Endothelial cell of umbilical vein (primary cell): ENCODE data around the gene SERPINB6. TPM values are rescaled to one million over a fixed set of nuclear protein-coding genes. Genes with fewer than 3 reads are reported as not detected.

Experiments used
- BruUV-seq: library from RNA; stranded (reverse); fragments of 400-500 nt; replicated peaks from 2 replicates; lab custom pipeline; 2021; lab: Mats Ljungman, UMichigan
- CTCF ChIA-PET: fragments of 300-600, 350-600 bp; sonication (Branson Sonifier 250); formaldehyde crosslinking; loops from one replicate; lab custom pipeline; 2021; ENCODE audit warnings: antibody characterized with exemption, inconsistent platforms; lab: Charles Lee
- POLR2A ChIA-PET: fragments of 300-600, 350-600 bp; sonication (Branson Sonifier 250); formaldehyde crosslinking; loops from one replicate; lab custom pipeline; 2021; ENCODE audit warnings: antibody characterized with exemption, inconsistent platforms; lab: Charles Lee
- DNase-seq: peaks from one replicate; pipeline ENCODE4 v3.0.0-alpha.2; 2011; ENCODE audit warnings: low read depth, low spot score
- FAIRE-seq: peaks from 2 replicates; lab custom pipeline; 2011; peaks lifted over from hg19 to GRCh38; lab: Jason Lieb, UNC
- H2AFZ ChIP-seq: 2 replicates; pipeline ENCODE4 v1.6.0; 2012; ENCODE audit warnings: low read depth, low read length, control low read depth, inconsistent platforms
- H3K27ac ChIP-seq: 2 replicates; pipeline ENCODE4 v1.5.1; 2011; ENCODE audit warnings: low read depth, mild to moderate bottlenecking, control low read depth, low read length, moderate library complexity; ENCODE audit not compliant: insufficient read depth
- H3K27me3 ChIP-seq, 2 experiments: 2 replicates each; pipeline versions ENCODE4 v1.6.0 to v1.6.1; 2011; ENCODE audit warnings: low read length in 2 of 2, mixed read lengths in 1 of 2; ENCODE audit not compliant: control insufficient read depth in 2 of 2, insufficient read depth in 2 of 2
- H3K36me3 ChIP-seq, 2 experiments: 2 replicates in 1 of 2; 3 replicates in 1 of 2; pipeline ENCODE4 v1.5.1; 2011; ENCODE audit warnings: low read length in 2 of 2, mild to moderate bottlenecking in 1 of 2, moderate library complexity in 1 of 2; ENCODE audit not compliant: control insufficient read depth in 2 of 2, insufficient read depth in 2 of 2; ENCODE audit errors: extremely low read depth in 1 of 2
- H3K4me1 ChIP-seq: 3 replicates; pipeline ENCODE4 v1.5.1; 2011; ENCODE audit warnings: mild to moderate bottlenecking, low read length; ENCODE audit not compliant: control insufficient read depth, insufficient read depth; ENCODE audit errors: extremely low read depth
- H3K4me2 ChIP-seq: 2 replicates; pipeline ENCODE4 v1.6.1; 2011; ENCODE audit warnings: low read length, control low read depth, mixed read lengths; ENCODE audit not compliant: insufficient read depth
- H3K4me3 ChIP-seq, 3 experiments: fragments of 200-600 bp in 1 of 3; sonication (generic), shearing (Covaris generic) in 1 of 3; replicated peaks in 1 of 3; 2 replicates each; pipeline ENCODE4 v1.5.1; 2011 to 2016; ENCODE audit warnings: control low read depth in 3 of 3, low read length in 3 of 3, mild to moderate bottlenecking in 2 of 3, inconsistent platforms in 1 of 3, low read depth in 1 of 3, moderate library complexity in 1 of 3; ENCODE audit not compliant: insufficient read depth in 1 of 3
- H3K79me2 ChIP-seq: 2 replicates; pipeline ENCODE4 v1.6.0; 2012; ENCODE audit warnings: low read length, inconsistent platforms; ENCODE audit not compliant: control insufficient read depth, insufficient read depth
- H3K9ac ChIP-seq: replicated peaks from 2 replicates; pipeline ENCODE3; 2011; ENCODE audit warnings: low read length, control low read depth; ENCODE audit not compliant: insufficient read depth; ENCODE audit errors: extremely low read depth
- H3K9me1 ChIP-seq: replicated peaks from 3 replicates; pipeline ENCODE4 v1.6.0; 2011; ENCODE audit warnings: mild to moderate bottlenecking, low read length; ENCODE audit not compliant: control insufficient read depth, insufficient read depth; ENCODE audit errors: extremely low read depth
- H3K9me3 ChIP-seq: replicated peaks from 2 replicates; pipeline ENCODE4 v1.5.1; 2012; ENCODE audit warnings: low read length, inconsistent platforms; ENCODE audit not compliant: control insufficient read depth, insufficient read depth
- H4K20me1 ChIP-seq: replicated peaks from 2 replicates; pipeline ENCODE3; 2011; ENCODE audit warnings: mild to moderate bottlenecking, low read length; ENCODE audit not compliant: control insufficient read depth, insufficient read depth; ENCODE audit errors: extremely low read depth
- EZH2 ChIP-seq: IDR thresholded peaks from 2 replicates; pipeline ENCODE4 v1.6.1; 2012; ENCODE audit warnings: borderline replicate concordance, low read depth, mild to moderate bottlenecking, moderate library complexity, low read length, inconsistent platforms; ENCODE audit not compliant: severe bottlenecking
- FOS ChIP-seq: IDR thresholded peaks from 2 replicates; pipeline ENCODE4 v1.6.1; 2011; ENCODE audit warnings: mild to moderate bottlenecking, low read length, moderate library complexity, borderline replicate concordance; ENCODE audit not compliant: insufficient read depth
- GATA2 ChIP-seq: IDR thresholded peaks from 2 replicates; pipeline ENCODE4 v1.7.0; 2011; ENCODE audit warnings: low read depth, mild to moderate bottlenecking, moderate library complexity, mixed read lengths, low read length; ENCODE audit not compliant: insufficient read length, insufficient read depth
- JUN ChIP-seq: IDR thresholded peaks from 2 replicates; pipeline ENCODE4 v1.6.1; 2011; ENCODE audit warnings: borderline replicate concordance, low read depth; ENCODE audit not compliant: insufficient read length, insufficient read depth
- MYC ChIP-seq: IDR thresholded peaks from one replicate; pipeline ENCODE4 v1.6.1; 2011; ENCODE audit warnings: mild to moderate bottlenecking, low read depth, low read length
- POLR2A ChIP-seq: IDR thresholded peaks from 2 replicates; pipeline ENCODE4 v1.6.1; 2012; ENCODE audit warnings: low read depth, mild to moderate bottlenecking, control low read depth, low read length
- POLR2AphosphoS5 ChIP-seq: IDR thresholded peaks from 2 replicates; pipeline ENCODE4 v1.6.1; 2012; ENCODE audit warnings: low read depth, mild to moderate bottlenecking, control low read depth, low read length, moderate library complexity; ENCODE audit not compliant: insufficient read depth
- dilution Hi-C: fragments of 300-500 bp; cut with MboI; formaldehyde crosslinking; loops from one replicate; pipeline ENCODE4 v1.15.0; 2019; ENCODE audit warnings: low sequenced_read_pairs; ENCODE audit not compliant: extremely low pct_ligation_motif_present
- intact Hi-C: fragments of 100-400 bp; cut with micrococcal nuclease; formaldehyde crosslinking; loops from one replicate; pipeline ENCODE4 v1.10.0; 2022
- polyA plus RNA-seq, 4 experiments: library from polyadenylated mRNA; depleted of rRNA in 3 of 4; stranded (reverse) in 3 of 4; unstranded in 1 of 4; fragments of >200 nt; gene quantifications; 2 replicates each; pipeline versions ENCODE4 v1.2.1 to v1.2.3, GENCODE V29; 2011 to 2012; ENCODE audit warnings: missing spikeins in 1 of 4
- total RNA-seq: library from RNA; stranded (reverse); gene quantifications from 2 replicates; pipeline ENCODE4 v1.2.3, GENCODE V29; 2021
- TF ChIP-seq, protein P1 (sequence below), 2 donors: IDR thresholded peaks; 1 replicate in 1 of 2; 2 replicates in 1 of 2; pipeline ENCODE4 v1.5.1; 2011; ENCODE audit warnings: low read length in 2 of 2, mild to moderate bottlenecking in 2 of 2, moderate library complexity in 2 of 2, control low read depth in 1 of 2, inconsistent platforms in 1 of 2, low read depth in 1 of 2; ENCODE audit not compliant: insufficient read depth in 1 of 2; ENCODE audit errors: extremely low read depth in 1 of 2
- TF ChIP-seq, protein P2 (sequence below): IDR thresholded peaks from 2 replicates; pipeline ENCODE4 v1.6.1; 2011; ENCODE audit not compliant: insufficient read depth, insufficient read length

The SERPINB6 gene
- total and polyA plus RNA-seq, 2 donors (not counting 3 experiments of a cell fraction or from before 2014, with no cell fraction given): 145 to 151 TPM

DNA sequence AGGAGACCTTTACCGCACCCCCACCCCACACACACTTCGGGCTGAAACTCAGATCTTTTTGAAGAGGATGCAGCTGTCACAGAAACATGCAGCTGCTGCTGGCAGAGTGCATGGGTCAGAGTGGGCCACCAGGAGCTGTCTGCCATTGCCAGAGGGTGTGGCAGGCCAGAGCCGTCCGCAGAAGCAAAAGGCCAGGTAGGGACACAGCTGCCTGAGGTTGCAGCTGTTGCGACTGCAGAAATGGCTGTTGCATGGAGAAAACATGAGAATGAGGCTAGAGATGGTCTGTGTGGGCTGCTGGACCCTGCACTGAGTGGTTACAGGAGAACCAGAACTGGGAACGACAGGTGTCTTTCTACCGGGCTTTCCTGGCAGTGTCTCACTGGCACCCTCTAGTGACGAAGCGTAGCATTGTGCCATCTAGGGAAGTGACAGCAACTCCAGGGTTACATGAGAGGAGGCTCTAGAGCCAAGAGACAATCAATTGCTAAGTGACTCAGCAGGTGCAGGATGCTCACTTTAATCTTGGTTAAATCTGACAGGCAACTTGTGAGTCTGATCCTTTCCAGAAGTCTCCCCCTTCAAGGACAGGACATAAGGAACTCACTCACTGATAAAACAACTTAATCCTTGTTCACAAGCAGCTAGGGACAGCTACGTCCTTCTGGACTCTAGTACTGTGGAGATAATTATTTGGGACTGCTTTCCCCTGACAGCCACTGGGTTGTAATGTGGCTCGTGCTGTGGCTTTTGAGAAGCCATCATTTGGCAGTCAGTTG is 39.2 kb downstream of the SERPINB6 start:
- H4K20me1 ChIP-seq: no peaks in the 10 kb centered on the region
- no peak overlapping the region for H3K9ac ChIP-seq
- FAIRE-seq (peak; percentile 91), DNase-seq (peak; percentile 84)
- TF ChIP-seq MYC (no peak), GATA2 (peak; percentile 13)
- TF ChIP-seq, protein P1, sequence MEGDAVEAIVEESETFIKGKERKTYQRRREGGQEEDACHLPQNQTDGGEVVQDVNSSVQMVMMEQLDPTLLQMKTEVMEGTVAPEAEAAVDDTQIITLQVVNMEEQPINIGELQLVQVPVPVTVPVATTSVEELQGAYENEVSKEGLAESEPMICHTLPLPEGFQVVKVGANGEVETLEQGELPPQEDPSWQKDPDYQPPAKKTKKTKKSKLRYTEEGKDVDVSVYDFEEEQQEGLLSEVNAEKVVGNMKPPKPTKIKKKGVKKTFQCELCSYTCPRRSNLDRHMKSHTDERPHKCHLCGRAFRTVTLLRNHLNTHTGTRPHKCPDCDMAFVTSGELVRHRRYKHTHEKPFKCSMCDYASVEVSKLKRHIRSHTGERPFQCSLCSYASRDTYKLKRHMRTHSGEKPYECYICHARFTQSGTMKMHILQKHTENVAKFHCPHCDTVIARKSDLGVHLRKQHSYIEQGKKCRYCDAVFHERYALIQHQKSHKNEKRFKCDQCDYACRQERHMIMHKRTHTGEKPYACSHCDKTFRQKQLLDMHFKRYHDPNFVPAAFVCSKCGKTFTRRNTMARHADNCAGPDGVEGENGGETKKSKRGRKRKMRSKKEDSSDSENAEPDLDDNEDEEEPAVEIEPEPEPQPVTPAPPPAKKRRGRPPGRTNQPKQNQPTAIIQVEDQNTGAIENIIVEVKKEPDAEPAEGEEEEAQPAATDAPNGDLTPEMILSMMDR (IDR thresholded peaks at IDR 0.05; ENCODE audit: extremely low read depth in 1 of 2, insufficient read depth in 1 of 2, low read depth in 1 of 2, low read length in 2 of 2): peak; percentile 93 to 96
- ChIA-PET CTCF (interaction anchor here (0.6 to 5.0 kb wide), 32 partner anchors 9 to 194 kb away, joined by 3 to 185 read pairs (median 5); partner anchors contain the start of genes MYLK4 and SERPINB1), POLR2A (interaction anchor here (1.0 kb wide), 1 partner anchor 58 kb away, joined by 3 read pairs; no protein-coding TSS in a partner anchor)
- H3K79me2 ChIP-seq: no peaks in the 10 kb centered on the region
- dilution Hi-C loops: no loop called here
- no peaks in the 10 kb centered on the region for H3K27me3 ChIP-seq
- H3K27ac ChIP-seq: no peak overlapping the region
- H3K36me3 ChIP-seq: no peaks in the 10 kb centered on the region
- no peak overlapping the region for H3K4me3 ChIP-seq
- peaks cover 2% of the 10 kb centered on the region for H3K4me1 ChIP-seq
- H2AFZ ChIP-seq: no peak overlapping the region
- no peak overlapping the region for H3K4me2 ChIP-seq
- no peaks in the 10 kb centered on the region for H3K9me3 ChIP-seq
- BruUV-seq: no TSS peak
- no peaks in the 10 kb centered on the region for H3K9me1 ChIP-seq
- intact Hi-C loops: loop anchor here (1.0 to 2.0 kb wide), 4 partner anchors 77 to 194 kb away; no protein-coding TSS in a partner anchor

DNA sequence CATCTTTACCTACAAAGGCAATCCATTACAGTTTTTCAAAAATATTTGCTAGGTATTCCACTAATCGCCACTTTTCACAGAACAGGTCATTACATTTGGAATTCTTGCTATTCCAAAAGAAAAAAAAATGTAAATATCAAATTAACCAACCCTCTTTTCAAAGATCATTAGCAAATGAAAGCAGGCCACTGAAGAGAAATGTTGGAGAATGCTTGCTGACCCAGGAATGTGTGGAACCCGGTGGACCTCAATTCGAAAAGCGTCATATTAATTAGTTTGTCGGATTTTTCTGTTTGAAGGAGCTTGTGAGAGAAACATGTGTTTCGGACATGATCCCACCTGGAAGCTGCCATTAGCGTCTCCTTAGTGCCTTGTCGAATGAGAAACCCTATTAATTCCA is 40.3 kb downstream of the SERPINB6 start:
- no peaks in the 10 kb centered on the region for H3K79me2 ChIP-seq
- ChIA-PET CTCF (interaction anchor here (0.6 to 5.0 kb wide), 16 partner anchors 12 to 193 kb away, joined by 3 to 185 read pairs (median 10); partner anchors contain the start of gene SERPINB1), POLR2A (no interaction called here)
- no peak overlapping the region for H2AFZ ChIP-seq
- no peaks in the 10 kb centered on the region for H3K9me3 ChIP-seq
- H3K4me1 ChIP-seq: peaks cover 2% of the 10 kb centered on the region
- intact Hi-C loops: no loop called here
- BruUV-seq: no TSS peak
- DNase-seq (no peak), FAIRE-seq (no peak)
- no peak overlapping the region for H3K9ac ChIP-seq
- H3K4me2 ChIP-seq: no peak overlapping the region
- no peaks in the 10 kb centered on the region for H3K27me3 ChIP-seq
- H3K27ac ChIP-seq: no peak overlapping the region
- no peaks in the 10 kb centered on the region for H3K9me1 ChIP-seq
- no peak overlapping the region for H3K4me3 ChIP-seq
- no peaks in the 10 kb centered on the region for H4K20me1 ChIP-seq
- dilution Hi-C loops: no loop called here
- no peak for TF ChIP-seq FOS
- TF ChIP-seq GATA2: no peak
- no peak for TF ChIP-seq EZH2
- TF ChIP-seq, protein P1 (IDR thresholded peaks at IDR 0.05; ENCODE audit: extremely low read depth in 1 of 2, insufficient read depth in 1 of 2, low read depth in 1 of 2, low read length in 2 of 2): no peak
- TF ChIP-seq, protein P2, sequence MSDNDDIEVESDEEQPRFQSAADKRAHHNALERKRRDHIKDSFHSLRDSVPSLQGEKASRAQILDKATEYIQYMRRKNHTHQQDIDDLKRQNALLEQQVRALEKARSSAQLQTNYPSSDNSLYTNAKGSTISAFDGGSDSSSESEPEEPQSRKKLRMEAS: no peak
- no peak for TF ChIP-seq MYC
- TF ChIP-seq POLR2AphosphoS5: no peak
- TF ChIP-seq JUN: no peak
- TF ChIP-seq POLR2A: no peak
- H3K36me3 ChIP-seq: no peaks in the 10 kb centered on the region
